Dermis microvascular lymphatic vessel endothelial cell (primary cell): ENCODE measurements around the gene SHISA5. TPM values are rescaled to one million over a fixed set of nuclear protein-coding genes. Genes with fewer than 3 reads are reported as not detected.
"Not testable (repeated sequence)": the region's sequence is repeated elsewhere in the genome, so short reads cannot be mapped to it uniquely, and the experiment has no call there.

ENCODE experiments used
- DNase-seq, 2 donors: peaks; one replicate each; pipeline versions ENCODE4 v3.0.0 to v3.0.0-alpha.2; 2010; ENCODE audit warnings: low read depth in 2 of 2
- total RNA-seq: library from RNA; depleted of rRNA; stranded (reverse); fragments of >200 nt; gene quantifications from 2 replicates; pipeline ENCODE4 v1.2.1, GENCODE V29; 2014

The SHISA5 gene
- total RNA-seq, 1 donor from 2014 or later = 71.8 TPM

- peak in 1 of 2 donors; percentile 42 for DNase-seq
These were observed 25.1 kb downstream of the SHISA5 start for GRCh38 chr3:48478626-48479555.

DNA sequence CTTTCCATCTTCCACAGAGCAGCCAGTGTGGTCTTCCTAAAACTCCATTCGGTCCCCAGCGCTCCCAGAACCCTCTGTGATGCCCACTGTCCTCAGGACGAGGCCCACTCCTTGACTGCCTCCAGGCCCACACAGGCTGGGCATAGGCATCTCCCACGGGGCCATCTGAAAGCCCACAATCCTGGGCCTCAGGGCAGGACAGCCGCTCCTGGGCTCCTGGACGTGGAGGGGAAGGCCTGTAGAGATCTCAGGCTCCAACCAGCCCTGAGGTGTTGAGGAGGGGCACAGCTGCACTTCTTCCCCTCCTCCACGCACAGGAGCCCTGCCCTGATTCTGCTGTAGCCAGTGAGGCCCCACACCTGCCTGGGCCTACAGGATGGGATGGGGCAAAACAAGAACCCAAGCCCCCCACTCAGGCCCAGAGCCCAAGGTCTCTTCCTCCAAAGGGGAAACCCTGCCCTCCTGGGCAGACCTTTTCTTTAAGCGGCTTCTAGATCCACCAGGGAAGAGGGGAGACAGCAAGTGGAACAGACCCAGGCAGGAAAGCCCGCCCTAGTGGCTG, 25.9 kb downstream of the SHISA5 start:
- no peak for DNase-seq

DNA sequence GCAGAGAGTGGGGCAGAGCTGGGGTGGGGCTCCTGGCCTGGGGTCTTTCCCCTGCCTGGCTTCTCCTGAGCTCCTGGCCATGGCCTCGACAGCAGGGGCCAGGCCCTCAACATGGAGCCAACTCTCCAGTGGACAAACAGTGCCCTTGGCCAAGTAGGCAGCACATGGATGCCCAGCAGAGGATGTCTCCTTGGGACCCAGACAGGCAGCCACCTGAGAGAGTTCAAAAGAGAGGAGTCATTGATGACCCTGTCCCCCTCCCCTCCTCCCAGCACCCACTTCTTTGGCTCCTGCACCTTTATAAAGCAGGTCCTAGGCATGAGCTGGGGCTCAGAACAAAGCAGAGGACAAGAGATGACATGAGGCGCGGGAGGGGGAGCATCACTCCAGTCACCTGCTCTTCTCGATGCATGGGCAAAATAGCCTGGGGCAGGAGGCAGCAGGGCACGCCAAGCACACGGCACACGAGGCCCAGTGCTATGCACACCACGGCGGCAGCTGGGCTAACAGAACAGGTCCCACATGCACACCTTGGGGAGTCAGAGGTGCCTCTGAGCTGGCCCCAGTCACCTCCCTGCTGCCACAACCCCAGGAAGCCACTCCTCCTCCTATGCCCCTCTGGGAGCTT, 27.4 kb downstream of the SHISA5 start:
- DNase-seq = no peak

DNA sequence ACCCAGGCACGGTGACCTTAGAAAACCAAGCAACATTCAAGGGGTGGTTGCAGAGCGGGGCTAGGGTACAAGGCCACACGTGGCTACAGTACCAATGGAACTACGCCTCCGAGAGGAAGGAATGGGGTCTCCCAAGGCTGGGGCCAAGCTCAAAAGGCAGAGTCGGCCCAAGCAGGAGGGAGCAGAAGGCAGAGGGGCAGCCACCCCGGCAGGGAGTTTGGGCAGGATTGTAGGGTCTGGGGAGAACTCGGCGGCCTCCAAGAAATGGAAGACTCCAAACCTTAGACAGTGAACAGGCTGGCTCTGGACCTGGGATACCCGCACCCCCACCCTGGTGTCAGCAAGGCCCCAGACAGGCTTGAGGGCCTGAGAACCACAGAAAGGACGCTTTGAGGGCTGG, 28.8 kb downstream of the SHISA5 start:
- DNase-seq = no peak

GRCh38 chr3:48474619-48475018, 29.4 kb downstream of the SHISA5 start:
- no peak for DNase-seq

- DNase-seq = not testable (repeated sequence)
These were observed 29.9 kb downstream of the SHISA5 start for GRCh38 chr3:48474031-48474430.

- no peak for DNase-seq
These were observed 30.4 kb downstream of the SHISA5 start for GRCh38 chr3:48473617-48473952.

GRCh38 chr3:48472923-48473616, 30.9 kb downstream of the SHISA5 start:
- DNase-seq = peak in 1 of 2 donors; percentile 82

DNA sequence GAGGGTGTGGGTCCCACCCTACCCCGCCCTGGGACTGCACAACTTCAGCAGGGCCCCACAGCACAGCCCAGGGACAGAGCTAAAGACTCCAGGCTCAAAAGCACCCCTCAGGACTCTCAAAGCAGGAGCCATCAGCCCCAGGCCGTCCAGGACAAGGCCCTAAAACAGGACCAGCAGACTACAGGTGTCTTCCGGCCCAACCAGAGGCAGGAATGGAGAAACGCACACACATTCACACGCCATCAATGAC, 31.4 kb downstream of the SHISA5 start:
- no peak for DNase-seq

GRCh38 chr3:48470286-48470685, 33.7 kb downstream of the SHISA5 start:
- no peak for DNase-seq

GRCh38 chr3:48469046-48469915, 34.7 kb downstream of the SHISA5 start:
- no peak for DNase-seq

- DNase-seq = no peak
These were observed 35.6 kb downstream of the SHISA5 start for GRCh38 chr3:48468329-48468731.

DNA sequence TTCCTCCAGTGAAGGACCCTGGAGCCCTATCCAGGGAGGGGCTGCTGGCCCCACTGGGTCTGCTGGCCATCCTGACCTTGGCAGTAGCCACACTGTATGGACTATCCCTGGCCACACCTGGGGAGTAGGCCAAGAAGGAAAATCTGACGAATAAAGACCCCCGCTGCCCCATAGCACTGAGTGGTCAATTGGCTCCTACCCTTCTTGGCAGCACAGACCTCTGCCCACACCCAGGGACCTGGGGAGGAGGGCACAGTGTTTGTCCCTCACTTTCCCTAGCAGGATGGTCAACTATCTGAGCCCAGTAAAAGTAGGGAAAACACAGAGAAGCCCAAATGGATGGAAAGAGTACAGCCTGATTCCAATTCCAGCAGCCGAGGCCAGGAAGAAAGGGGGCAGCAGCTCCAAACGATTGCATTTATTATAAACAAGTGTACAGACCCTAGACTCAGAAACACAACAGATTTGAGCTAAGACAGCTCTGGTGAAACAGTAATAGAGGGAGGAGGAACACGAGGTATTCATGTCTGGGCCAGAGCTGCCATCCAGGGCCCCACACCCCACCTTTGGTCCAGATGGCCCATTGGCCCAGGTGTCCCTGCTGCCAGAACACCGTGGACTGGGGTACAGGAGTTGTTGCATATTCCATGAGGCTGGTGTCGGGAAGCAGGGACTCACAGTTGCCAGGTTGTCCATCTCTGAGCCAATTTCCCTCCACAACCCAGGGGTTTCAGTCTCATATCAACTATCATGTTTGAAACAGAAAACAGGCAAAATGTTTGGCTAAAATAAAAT, 36.3 kb downstream of the SHISA5 start:
- DNase-seq = no peak

GRCh38 chr3:48467110-48467454, 36.9 kb downstream of the SHISA5 start:
- no peak for DNase-seq

DNA sequence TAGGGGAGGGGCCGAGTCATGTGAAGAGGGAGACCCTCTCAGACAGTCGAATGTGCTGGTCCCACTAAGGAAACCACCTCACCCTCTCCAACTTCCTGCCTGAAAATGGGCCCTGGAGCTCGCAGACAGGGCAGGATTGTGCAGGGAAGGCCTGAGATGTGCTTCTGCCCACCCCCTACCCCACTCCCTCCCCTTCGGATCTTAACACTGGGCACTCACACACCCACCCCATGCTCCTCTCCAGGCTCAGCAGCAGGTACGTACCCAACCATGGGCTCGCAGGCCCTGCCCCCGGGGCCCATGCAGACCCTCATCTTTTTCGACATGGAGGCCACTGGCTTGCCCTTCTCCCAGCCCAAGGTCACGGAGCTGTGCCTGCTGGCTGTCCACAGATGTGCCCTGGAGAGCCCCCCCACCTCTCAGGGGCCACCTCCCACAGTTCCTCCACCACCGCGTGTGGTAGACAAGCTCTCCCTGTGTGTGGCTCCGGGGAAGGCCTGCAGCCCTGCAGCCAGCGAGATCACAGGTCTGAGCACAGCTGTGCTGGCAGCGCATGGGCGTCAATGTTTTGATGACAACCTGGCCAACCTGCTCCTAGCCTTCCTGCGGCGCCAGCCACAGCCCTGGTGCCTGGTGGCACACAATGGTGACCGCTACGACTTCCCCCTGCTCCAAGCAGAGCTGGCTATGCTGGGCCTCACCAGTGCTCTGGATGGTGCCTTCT, 37.4 kb downstream of the SHISA5 start:
- DNase-seq = peak in 1 of 2 donors; percentile 37

- DNase-seq = peak; percentile 100
These were observed 38.2 kb downstream of the SHISA5 start for GRCh38 chr3:48465531-48466378.

- no peak for DNase-seq
These were observed 38.8 kb downstream of the SHISA5 start for GRCh38 chr3:48465237-48465530.

DNA sequence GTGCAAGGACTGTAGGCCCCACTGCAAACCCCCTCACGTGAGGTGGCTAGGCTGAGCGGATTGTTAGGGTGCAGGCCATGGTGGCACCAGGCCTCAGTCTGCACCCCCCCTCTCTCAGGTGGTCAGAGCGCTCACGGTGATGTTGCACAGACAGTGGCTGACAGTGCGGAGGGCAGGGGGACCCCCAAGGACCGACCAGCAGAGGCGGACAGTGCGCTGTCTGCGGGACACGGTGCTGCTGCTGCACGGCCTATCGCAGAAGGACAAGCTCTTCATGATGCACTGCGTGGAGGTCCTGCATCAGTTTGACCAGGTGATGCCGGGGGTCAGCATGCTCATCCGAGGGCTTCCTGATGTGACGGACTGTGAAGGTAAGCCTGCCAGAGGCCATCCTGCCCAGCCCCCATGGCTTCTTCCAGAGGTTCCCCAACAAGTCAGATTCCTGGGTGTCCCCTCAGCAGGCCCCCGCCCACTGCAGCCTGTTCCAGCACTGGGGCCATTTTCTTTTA, 39.2 kb downstream of the SHISA5 start:
- DNase-seq = no peak

- no peak for DNase-seq
These were observed 40.3 kb downstream of the SHISA5 start for GRCh38 chr3:48463703-48464102.
